Osteocyte (in vitro differentiated cells): Measurements from ENCODE around the gene GPC1. TPM values are rescaled to one million over a fixed set of nuclear protein-coding genes. Genes with fewer than 3 reads are reported as not detected.

Experiments
- DNase-seq: peaks from one replicate; pipeline ENCODE4 v3.0.0; 2021; ENCODE audit warnings: mixed read lengths; ENCODE audit not compliant: unreplicated experiment; ENCODE audit errors: extremely low spot score
- H3K27ac Mint-ChIP-seq: one replicate; pipeline ENCODE4 v1.8.0; 2021; ENCODE audit warnings: mild to moderate bottlenecking, mixed read lengths; ENCODE audit not compliant: unreplicated experiment
- H3K27me3 Mint-ChIP-seq: one replicate; pipeline ENCODE4 v1.8.0; 2021; ENCODE audit warnings: mixed read lengths; ENCODE audit not compliant: unreplicated experiment
- H3K36me3 Mint-ChIP-seq: one replicate; pipeline ENCODE4 v1.8.0; 2021; ENCODE audit warnings: mixed read lengths; ENCODE audit not compliant: unreplicated experiment
- H3K4me1 Mint-ChIP-seq: one replicate; pipeline ENCODE4 v1.8.0; 2021; ENCODE audit warnings: mixed read lengths; ENCODE audit not compliant: unreplicated experiment
- H3K4me3 Mint-ChIP-seq: one replicate; pipeline ENCODE4 v1.8.0; 2021; ENCODE audit warnings: mild to moderate bottlenecking, moderate library complexity, mixed read lengths; ENCODE audit not compliant: unreplicated experiment
- H3K9me3 Mint-ChIP-seq: one replicate; pipeline ENCODE4 v1.8.0; 2021; ENCODE audit warnings: mixed read lengths; ENCODE audit not compliant: unreplicated experiment
- total RNA-seq: library from RNA; stranded (reverse); gene quantifications from 2 replicates; pipeline ENCODE4 v1.2.1, GENCODE V29; 2021
- TF ChIP-seq, protein P1 (sequence below): fragments of 200-600 bp; sonication (generic); IDR thresholded peaks from 2 replicates; pipeline ENCODE4 v1.5.0; 2021; ENCODE audit warnings: antibody characterized with exemption, mild to moderate bottlenecking, moderate library complexity

The GPC1 gene
- total RNA-seq, 1 donor from 2014 or later: 148 TPM

DNA sequence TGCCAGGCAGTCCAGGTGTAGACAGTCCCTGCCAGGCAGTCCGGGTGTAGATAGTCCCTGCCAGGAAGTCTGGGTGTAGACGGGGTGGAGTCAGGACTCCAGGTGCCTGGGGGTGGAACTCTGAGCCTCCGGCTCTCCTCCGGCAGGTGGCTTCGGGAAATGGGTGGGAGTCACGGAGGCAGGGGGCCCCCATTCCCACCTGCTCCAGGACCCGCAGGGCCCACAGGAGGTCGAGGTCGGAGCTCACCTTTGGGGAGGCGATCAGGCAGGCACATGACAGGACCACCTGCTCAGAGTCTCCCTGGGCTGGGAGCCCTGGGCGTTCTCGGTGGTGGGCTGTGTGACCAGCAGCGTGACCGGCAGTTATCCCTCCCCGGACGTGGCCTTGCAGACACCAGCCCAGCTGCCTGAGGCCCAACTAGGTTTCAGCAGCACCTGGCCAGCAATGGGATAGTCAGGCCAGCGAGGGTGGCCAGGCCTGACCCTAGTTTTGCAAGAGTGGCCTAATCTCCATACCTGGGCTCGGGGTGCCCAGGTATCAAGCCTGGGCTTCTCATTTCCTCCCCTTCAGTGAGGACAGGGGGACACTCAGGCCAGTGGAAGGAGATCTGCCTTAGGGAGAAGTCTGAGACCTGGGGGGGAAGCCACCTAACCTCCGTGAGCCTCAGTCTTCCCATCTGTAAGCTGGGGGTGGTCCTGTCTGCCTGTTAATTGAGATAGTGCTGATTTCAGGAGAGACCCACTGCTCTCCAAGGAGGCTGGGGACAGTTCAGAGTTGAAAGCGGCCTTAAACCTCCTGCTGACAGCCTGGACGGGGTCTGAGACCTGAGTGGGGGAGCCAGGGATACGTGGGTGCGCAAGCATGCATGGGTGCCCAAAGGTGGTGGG lies 13.2 kb downstream of the GPC1 start:
- H3K9me3 Mint-ChIP-seq: no peaks in the 10 kb centered on the region
- H3K27ac Mint-ChIP-seq: no peak overlapping the region
- no peaks in the 10 kb centered on the region for H3K36me3 Mint-ChIP-seq
- no peak overlapping the region for H3K4me3 Mint-ChIP-seq
- peaks cover 50% of the 10 kb centered on the region for H3K4me1 Mint-ChIP-seq
- DNase-seq: no peak
- TF ChIP-seq, protein P1, sequence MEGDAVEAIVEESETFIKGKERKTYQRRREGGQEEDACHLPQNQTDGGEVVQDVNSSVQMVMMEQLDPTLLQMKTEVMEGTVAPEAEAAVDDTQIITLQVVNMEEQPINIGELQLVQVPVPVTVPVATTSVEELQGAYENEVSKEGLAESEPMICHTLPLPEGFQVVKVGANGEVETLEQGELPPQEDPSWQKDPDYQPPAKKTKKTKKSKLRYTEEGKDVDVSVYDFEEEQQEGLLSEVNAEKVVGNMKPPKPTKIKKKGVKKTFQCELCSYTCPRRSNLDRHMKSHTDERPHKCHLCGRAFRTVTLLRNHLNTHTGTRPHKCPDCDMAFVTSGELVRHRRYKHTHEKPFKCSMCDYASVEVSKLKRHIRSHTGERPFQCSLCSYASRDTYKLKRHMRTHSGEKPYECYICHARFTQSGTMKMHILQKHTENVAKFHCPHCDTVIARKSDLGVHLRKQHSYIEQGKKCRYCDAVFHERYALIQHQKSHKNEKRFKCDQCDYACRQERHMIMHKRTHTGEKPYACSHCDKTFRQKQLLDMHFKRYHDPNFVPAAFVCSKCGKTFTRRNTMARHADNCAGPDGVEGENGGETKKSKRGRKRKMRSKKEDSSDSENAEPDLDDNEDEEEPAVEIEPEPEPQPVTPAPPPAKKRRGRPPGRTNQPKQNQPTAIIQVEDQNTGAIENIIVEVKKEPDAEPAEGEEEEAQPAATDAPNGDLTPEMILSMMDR: no peak
- no peaks in the 10 kb centered on the region for H3K27me3 Mint-ChIP-seq

DNA sequence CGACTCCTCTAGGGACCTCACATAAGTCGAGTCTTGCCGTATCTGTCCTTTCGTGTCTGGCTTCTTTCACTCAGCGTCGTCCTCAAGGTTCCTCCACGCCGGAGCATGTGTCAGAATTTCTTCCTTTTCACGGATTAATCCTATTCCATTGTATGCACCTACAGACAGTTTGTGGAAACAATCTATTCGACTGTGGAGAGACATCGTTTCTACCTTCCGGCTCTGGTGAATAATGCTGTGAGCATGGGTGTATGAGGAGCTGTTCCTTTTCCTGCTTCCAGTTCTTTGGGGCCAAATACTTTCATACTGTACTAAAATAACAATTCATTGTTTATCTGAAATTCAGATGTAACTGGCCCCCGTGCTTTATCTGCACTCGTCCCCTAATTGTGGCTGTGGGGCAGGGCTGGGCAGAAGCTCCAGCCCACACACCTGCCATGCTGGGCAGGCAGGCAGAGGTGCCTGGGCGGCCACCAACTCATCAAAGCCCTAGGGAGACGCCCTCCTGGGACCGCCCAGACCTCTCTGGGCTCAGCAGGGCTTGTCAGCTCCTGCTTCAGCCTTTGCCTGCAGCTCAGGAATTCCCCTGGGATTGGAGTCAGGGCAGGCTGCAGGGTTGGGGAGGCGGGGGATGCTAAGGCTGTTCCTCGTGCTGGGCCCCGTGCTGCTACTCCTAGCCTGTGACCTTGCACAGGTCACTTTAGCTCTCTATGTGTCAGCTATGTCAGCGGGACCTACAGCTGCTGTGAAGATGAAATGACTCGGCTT lies 14.5 kb downstream of the GPC1 start:
- H3K9me3 Mint-ChIP-seq: no peaks in the 10 kb centered on the region
- H3K27me3 Mint-ChIP-seq: no peaks in the 10 kb centered on the region
- peak overlapping the region; percentile 76 for H3K27ac Mint-ChIP-seq
- DNase-seq: no peak
- H3K4me1 Mint-ChIP-seq: peaks cover 54% of the 10 kb centered on the region
- H3K36me3 Mint-ChIP-seq: no peaks in the 10 kb centered on the region
- peak overlapping the region; percentile 29 for H3K4me3 Mint-ChIP-seq
- TF ChIP-seq, protein P1: no peak

DNA sequence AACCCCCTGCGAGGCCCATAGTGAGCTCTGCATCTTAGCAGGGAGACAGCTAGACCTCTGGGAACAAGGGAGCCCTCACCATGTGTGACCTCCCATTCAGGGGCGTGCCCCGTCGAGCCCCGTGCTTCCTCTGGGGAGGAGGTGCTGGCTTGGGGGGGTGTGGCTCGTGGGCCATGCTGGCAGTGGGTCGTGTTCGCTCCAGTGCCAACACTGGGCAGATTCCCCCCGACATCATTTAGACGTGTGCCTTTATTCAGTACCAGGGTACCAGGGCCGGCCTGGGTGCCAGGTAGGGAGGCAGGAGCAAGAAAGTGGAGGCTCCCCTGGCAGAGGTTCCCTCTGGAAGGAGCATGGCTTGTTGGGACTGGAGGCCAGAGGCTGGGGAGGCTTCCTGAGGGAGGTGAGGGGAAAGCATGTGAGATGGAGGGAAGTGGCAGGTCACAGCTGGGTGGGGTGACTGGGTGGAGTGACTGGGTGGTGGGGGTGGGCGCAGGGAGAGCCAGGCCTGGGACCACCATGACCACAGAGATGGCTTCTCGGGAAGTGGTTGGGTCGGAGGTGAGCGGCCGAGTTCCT lies 15.2 kb downstream of the GPC1 start:
- peak overlapping the region; percentile 56 for H3K27ac Mint-ChIP-seq
- TF ChIP-seq, protein P1: no peak
- no peaks in the 10 kb centered on the region for H3K27me3 Mint-ChIP-seq
- no peak for DNase-seq
- no peaks in the 10 kb centered on the region for H3K9me3 Mint-ChIP-seq
- H3K36me3 Mint-ChIP-seq: no peaks in the 10 kb centered on the region
- peak overlapping the region; percentile 29 for H3K4me3 Mint-ChIP-seq
- peaks cover 59% of the 10 kb centered on the region for H3K4me1 Mint-ChIP-seq

DNA sequence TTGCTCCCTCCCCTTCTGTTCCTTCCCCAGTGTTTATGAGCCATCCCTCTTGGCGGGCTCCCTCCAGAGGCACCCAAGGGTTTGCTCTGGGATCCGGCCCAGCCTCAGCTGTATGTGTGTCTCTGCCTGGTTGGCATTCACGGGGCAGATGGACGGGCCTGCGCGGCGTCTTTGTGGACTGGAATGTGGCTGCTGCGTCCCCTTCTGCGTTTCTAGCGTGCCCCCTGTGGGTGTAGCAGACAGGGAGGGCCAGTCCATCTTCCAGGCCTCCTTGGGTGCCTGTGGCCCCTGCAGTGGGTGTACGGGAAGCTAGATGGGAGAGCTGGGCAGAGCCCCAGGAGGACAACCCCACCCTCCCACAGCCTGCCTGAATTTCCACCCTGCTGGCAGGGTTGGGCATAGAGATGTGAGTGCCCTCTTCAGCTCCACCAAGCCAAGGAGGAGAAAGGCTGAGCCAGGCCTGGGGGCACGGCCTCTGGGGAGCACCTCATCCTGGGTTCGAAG lies 15.7 kb downstream of the GPC1 start:
- TF ChIP-seq, protein P1: no peak
- DNase-seq: no peak
- no peaks in the 10 kb centered on the region for H3K36me3 Mint-ChIP-seq
- H3K27me3 Mint-ChIP-seq: no peaks in the 10 kb centered on the region
- peaks cover 58% of the 10 kb centered on the region for H3K4me1 Mint-ChIP-seq
- H3K27ac Mint-ChIP-seq: peak overlapping the region; percentile 56
- H3K9me3 Mint-ChIP-seq: no peaks in the 10 kb centered on the region
- peak overlapping the region; percentile 67 for H3K4me3 Mint-ChIP-seq
